Ovary (tissue), 9 donors: Measurements from ENCODE around the gene SBNO2. TPM values are rescaled to one million over a fixed set of nuclear protein-coding genes. Genes with fewer than 3 reads are reported as not detected.
A peak's percentile ranks its signal among the peaks of the same experiment; 100 is the strongest.

Experiments used
- DNase-seq, 5 donors: peaks; one replicate each; pipeline ENCODE4 v3.0.0-alpha.2; 2019 to 2020
- H3K27ac ChIP-seq, 2 donors: fragments of 200-600 bp; one replicate each; pipeline versions ENCODE4 v1.5.1 to v1.8.0; 2019 to 2022
- H3K27me3 ChIP-seq: fragments of 200-600 bp; one replicate; pipeline ENCODE4 v1.8.0; 2022
- H3K36me3 ChIP-seq: fragments of 200-600 bp; sonication (generic); one replicate; pipeline ENCODE4 v1.5.1; 2019
- H3K4me1 ChIP-seq: one replicate; pipeline ENCODE4 v1.8.1; 2013; ENCODE audit warnings: mild to moderate bottlenecking, moderate library complexity; ENCODE audit not compliant: insufficient read depth
- H3K4me3 ChIP-seq: fragments of 200-600 bp; sonication (generic); one replicate; pipeline ENCODE4 v1.5.1; 2017
- H3K9me3 ChIP-seq, 2 donors: fragments of 200-600 bp in 1 of 2; sonication (generic) in 1 of 2; one replicate each; pipeline versions ENCODE4 v1.5.1 to v1.8.1; 2013 to 2019; ENCODE audit warnings: mild to moderate bottlenecking in 1 of 2, moderate library complexity in 1 of 2
- CTCF ChIP-seq, 3 donors: fragments of 450-650 bp in 2 of 3; fragments of 200-600 bp in 1 of 3; IDR thresholded peaks; one replicate each; pipeline versions ENCODE4 v1.5.1 to v1.8.0; 2016 to 2022; ENCODE audit warnings: antibody characterized with exemption in 3 of 3, mild to moderate bottlenecking in 1 of 3
- EP300 ChIP-seq: sonication (generic); formaldehyde crosslinking; IDR thresholded peaks from one replicate; pipeline ENCODE4 v1.6.1; 2017; ENCODE audit warnings: antibody characterized with exemption
- POLR2A ChIP-seq: fragments of 450-650 bp; IDR thresholded peaks from one replicate; pipeline ENCODE4 v1.6.1; 2017; ENCODE audit warnings: antibody characterized with exemption, mild to moderate bottlenecking, moderate library complexity
- WGBS, 3 donors: extraction: QIAGEN DNeasy Blood & Tissue Kit in 1 of 3; methylation state at CpG; one replicate each; pipeline versions ENCODE4 v1.1.5 to v1.1.7; 2013 to 2017; 5-methylcytosine and 5-hydroxymethylcytosine counted together
- intact Hi-C, 4 donors: fragments of 100-400 bp; cut with DNase I; formaldehyde crosslinking; loops; one replicate each; pipeline versions ENCODE4 v1.11.0 to v1.15.1; 2022 to 2023
- polyA plus RNA-seq, 2 donors: library from polyadenylated mRNA; stranded (reverse); fragments of 200-250 nt in 1 of 2; fragments of 350-450 nt in 1 of 2; fragmentation: Illumina TruSeq in 1 of 2; extraction: RNeasy Lipid Tissue Mini Kit (QIAGEN cat#74804) in 1 of 2; gene quantifications; one replicate each; pipeline ENCODE4 v1.2.3, GENCODE V29; 2013 to 2014
- total RNA-seq, 7 donors: library from RNA; depleted of rRNA in 2 of 7; stranded (reverse); fragments of >200 nt in 2 of 7; fragmentation: NEBNext Ultra II Directional in 3 of 7; extraction: Animal tissue kit (Norgen Biotek cat#: 25700) in 3 of 7; gene quantifications; one replicate each; pipeline versions ENCODE4 v1.1.0 to v1.2.4, GENCODE V29; 2016 to 2023
- donor health status: DM: no; HTN: no; CAD: no; lungs with moderate emphysema.
- donor health status: DM: no; HTN: no; CAD: no.
- donor health status: Bipolar disorder and iron deficiency.
- donor health status: DM: yes; HTN: yes; CAD: no.
- donor health status: DM: no; HTN: no; CAD: no.
- donor health status: DM: yes; HTN: yes; CAD: no.

SBNO2 gene
- total and polyA plus RNA-seq, 9 donors = 6.1 to 92.6 (median 60.9) TPM

GRCh38 chr19:1085053-1085658 is 88.9 kb downstream of the SBNO2 start:
- Histone ChIP-seq H3K9me3 (no peaks in the 10 kb centered on the region), H3K27me3 (no peaks in the 10 kb centered on the region), H3K4me3 (no peak overlapping the region), H3K27ac (no peak overlapping the region), H3K36me3 (no peaks in the 10 kb centered on the region), H3K4me1 (peaks cover 4% of the 10 kb centered on the region)
- DNase-seq = no peak
- WGBS, 3 donors = 40 to 61% (median 61%) methylated on average over 8 of the region's 8 CpGs
- intact Hi-C loops = no loop called here
- TF ChIP-seq POLR2A = no peak
- TF ChIP-seq CTCF (IDR thresholded peaks at IDR 0.05) = no peak
- no peak for TF ChIP-seq EP300

- Histone ChIP-seq H3K27ac (no peak overlapping the region), H3K27me3 (no peaks in the 10 kb centered on the region), H3K9me3 (no peaks in the 10 kb centered on the region), H3K4me3 (no peak overlapping the region), H3K36me3 (no peaks in the 10 kb centered on the region), H3K4me1 (peaks cover 4% of the 10 kb centered on the region)
- intact Hi-C loops = no loop called here
- no peak for DNase-seq
- TF ChIP-seq CTCF (IDR thresholded peaks at IDR 0.05) = no peak
- no peak for TF ChIP-seq EP300
- no peak for TF ChIP-seq POLR2A
- 68 to 81% (median 74%) methylated on average over 42 to 43 of the region's 43 CpGs for WGBS, 3 donors
Measured at GRCh38 chr19:1084024-1084868, 89.8 kb downstream of the SBNO2 start.

GRCh38 chr19:1082928-1083816 is 90.9 kb downstream of the SBNO2 start:
- WGBS, 3 donors = 73 to 83% (median 83%) methylated on average over 59 of the region's 59 CpGs
- Histone ChIP-seq H3K27ac (no peak overlapping the region), H3K4me1 (peaks cover 4% of the 10 kb centered on the region), H3K27me3 (no peaks in the 10 kb centered on the region), H3K9me3 (no peaks in the 10 kb centered on the region), H3K4me3 (no peak overlapping the region), H3K36me3 (no peaks in the 10 kb centered on the region)
- TF ChIP-seq EP300 (no peak), CTCF (IDR thresholded peaks at IDR 0.05) (no peak), POLR2A (no peak)
- intact Hi-C loops = no loop called here
- no peak for DNase-seq

GRCh38 chr19:1082165-1082927 is 91.7 kb downstream of the SBNO2 start:
- no peaks in the 10 kb centered on the region for H3K27me3 ChIP-seq
- WGBS, 3 donors = 9 to 24% (median 20%) methylated on average over 43 to 51 of the region's 51 CpGs
- no peak overlapping the region for H3K4me3 ChIP-seq
- no peak overlapping the region for H3K27ac ChIP-seq
- H3K36me3 ChIP-seq = no peaks in the 10 kb centered on the region
- intact Hi-C loops = no loop called here
- peaks cover 4% of the 10 kb centered on the region for H3K4me1 ChIP-seq
- DNase-seq = peak in 3 of 5 donors; percentile 54 to 66 (median 64)
- H3K9me3 ChIP-seq = no peaks in the 10 kb centered on the region
- TF ChIP-seq POLR2A (no peak), CTCF (IDR thresholded peaks at IDR 0.05) (no peak), EP300 (no peak)
